Astrocyte (in vitro differentiated cells and primary cell): ENCODE results near the gene MBNL2.

Source experiments
- CTCF ChIP-seq: IDR thresholded peaks from 2 replicates; pipeline ENCODE4 v1.5.1; 2011; ENCODE audit warnings: low read depth, mild to moderate bottlenecking, inconsistent platforms, low read length, moderate library complexity; ENCODE audit not compliant: insufficient read depth
- EZH2 ChIP-seq: IDR thresholded peaks from 2 replicates; pipeline ENCODE4 v1.6.1; 2012; ENCODE audit warnings: mild to moderate bottlenecking, low read length, inconsistent platforms; ENCODE audit not compliant: insufficient read depth

DNA sequence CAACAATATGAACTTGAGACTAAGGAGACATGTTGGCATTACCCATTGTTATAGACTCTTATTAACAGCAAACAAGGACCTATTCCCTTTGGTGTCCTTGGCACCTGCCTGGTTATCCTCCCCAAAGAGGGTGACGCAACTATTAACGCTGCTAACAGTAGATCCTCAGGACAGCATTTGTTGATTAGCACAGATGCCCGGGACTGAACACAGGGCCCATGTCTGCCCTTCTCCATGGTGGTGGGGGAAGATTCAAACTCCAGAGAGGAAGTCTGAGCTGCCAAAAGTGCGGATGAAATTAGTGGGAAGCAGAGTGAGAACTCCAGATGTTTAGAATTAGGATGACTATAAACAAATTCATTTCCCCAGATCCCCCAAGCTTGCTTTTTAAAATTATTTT lies 110.6 kb downstream of the MBNL2 start:
- TF ChIP-seq CTCF = no peak
- no peak for TF ChIP-seq EZH2
